ENCODE data around the gene CERS6.

Gene CERS6

DNA sequence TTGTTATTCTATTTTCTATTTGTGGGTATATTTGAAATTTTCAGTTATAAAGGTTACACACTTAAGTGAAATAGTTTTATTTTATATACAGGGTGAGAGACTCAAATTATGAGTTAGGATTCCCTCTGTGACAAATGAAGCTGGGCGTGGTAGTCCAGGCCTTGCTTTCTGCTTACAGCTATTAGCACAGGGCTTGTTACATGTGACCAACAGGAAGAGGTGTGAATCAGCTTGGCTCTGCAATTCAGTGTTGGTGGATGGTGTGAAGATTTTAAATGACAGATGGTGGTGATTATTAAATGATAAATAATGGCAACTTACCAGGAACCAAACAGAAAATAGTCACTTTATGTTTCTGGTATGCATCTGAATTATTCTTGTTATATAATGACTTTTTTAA, 282.0 kb downstream of the CERS6 start:
- DNase-seq (ENCODE audit: low read depth), result no peak
- no peak overlapping the region for H3K4me3 ChIP-seq (ENCODE audit: control insufficient read depth, low read depth, low read length)
- TF ChIP-seq, protein P1, sequence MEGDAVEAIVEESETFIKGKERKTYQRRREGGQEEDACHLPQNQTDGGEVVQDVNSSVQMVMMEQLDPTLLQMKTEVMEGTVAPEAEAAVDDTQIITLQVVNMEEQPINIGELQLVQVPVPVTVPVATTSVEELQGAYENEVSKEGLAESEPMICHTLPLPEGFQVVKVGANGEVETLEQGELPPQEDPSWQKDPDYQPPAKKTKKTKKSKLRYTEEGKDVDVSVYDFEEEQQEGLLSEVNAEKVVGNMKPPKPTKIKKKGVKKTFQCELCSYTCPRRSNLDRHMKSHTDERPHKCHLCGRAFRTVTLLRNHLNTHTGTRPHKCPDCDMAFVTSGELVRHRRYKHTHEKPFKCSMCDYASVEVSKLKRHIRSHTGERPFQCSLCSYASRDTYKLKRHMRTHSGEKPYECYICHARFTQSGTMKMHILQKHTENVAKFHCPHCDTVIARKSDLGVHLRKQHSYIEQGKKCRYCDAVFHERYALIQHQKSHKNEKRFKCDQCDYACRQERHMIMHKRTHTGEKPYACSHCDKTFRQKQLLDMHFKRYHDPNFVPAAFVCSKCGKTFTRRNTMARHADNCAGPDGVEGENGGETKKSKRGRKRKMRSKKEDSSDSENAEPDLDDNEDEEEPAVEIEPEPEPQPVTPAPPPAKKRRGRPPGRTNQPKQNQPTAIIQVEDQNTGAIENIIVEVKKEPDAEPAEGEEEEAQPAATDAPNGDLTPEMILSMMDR (IDR thresholded peaks at IDR 0.05; ENCODE audit: control insufficient read depth, insufficient read depth, low read depth, low read length, missing control alignments), result no peak

DNA sequence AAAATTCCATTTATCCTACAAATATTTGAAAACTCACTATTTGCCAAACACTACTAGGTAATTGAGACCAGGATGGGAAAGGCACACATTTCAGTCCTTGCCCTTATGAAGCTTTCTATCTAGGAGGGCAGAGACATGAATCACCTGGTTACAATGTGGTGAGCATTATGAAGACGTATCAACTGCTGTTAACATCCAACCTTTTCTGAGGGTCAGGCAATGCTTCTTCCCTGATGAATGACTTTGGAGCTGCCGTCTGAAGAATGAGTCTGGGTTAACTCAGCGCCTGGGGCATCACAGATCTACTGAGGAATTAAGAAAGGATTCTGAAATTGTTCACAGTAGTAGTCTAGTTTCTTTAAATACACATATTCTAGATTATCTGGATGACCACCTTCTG, 284.3 kb downstream of the CERS6 start:
- no peak for DNase-seq (ENCODE audit: low read depth)
- no peak overlapping the region for H3K4me3 ChIP-seq (ENCODE audit: control insufficient read depth, low read depth, low read length)
- TF ChIP-seq, protein P1 (IDR thresholded peaks at IDR 0.05; ENCODE audit: control insufficient read depth, insufficient read depth, low read depth, low read length, missing control alignments), result no peak

DNA sequence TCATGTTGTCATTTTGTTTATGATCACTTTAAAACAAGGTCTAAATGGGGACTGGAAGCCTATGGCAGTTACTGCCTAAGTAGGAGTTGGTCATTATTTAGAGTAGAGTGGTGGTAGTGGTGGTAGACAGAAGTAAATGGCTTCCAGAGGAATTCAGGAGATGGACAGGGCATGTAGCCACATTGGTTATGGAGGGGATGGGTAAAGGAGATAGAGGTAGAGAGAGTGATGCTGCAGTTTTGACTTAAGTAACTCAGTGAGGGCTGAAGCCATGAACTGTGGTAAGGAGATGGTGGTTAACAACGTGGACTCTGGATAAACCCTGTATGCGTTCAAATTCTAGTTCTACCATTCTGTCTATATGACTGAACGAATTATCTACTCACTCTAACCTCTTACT, 284.7 kb downstream of the CERS6 start:
- TF ChIP-seq, protein P1 (IDR thresholded peaks at IDR 0.05; ENCODE audit: control insufficient read depth, insufficient read depth, low read depth, low read length, missing control alignments), result no peak
- H3K4me3 ChIP-seq (ENCODE audit: control insufficient read depth, low read depth, low read length), result no peak overlapping the region
- DNase-seq (ENCODE audit: low read depth), result no peak

DNA sequence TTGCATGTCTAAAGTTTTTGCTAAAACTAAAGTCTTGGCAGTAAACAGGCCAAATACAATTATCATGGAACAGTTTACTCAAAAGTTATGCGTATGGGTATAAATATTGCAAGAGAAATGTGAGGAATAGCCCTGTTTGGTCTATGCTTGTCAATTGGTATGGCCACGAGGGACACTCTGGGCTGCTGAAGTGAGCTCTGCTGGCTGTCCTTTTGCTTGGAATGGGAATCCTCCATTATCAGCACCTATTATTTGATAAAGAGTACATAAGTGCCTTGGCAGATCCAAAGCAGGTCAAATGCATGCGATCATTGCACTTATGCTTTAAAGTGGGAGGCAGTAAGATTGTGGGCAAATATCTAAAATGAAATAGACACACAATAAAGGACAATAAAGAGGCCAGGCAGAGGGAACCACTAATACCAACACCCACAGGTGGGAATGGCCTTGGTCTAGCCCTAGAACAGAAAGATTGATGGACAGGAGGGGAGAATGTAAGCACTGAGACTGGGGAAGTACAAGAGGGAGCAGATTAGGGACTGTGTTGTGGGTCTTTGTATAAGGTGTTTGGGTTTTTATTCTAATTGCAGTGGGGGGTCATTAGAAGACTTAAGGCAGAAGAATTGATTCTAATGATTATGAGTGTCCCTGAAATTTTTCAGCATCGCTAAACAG, 286.3 kb downstream of the CERS6 start:
- TF ChIP-seq, protein P1 (IDR thresholded peaks at IDR 0.05; ENCODE audit: control insufficient read depth, insufficient read depth, low read depth, low read length, missing control alignments), result no peak
- DNase-seq (ENCODE audit: low read depth), result no peak

DNA sequence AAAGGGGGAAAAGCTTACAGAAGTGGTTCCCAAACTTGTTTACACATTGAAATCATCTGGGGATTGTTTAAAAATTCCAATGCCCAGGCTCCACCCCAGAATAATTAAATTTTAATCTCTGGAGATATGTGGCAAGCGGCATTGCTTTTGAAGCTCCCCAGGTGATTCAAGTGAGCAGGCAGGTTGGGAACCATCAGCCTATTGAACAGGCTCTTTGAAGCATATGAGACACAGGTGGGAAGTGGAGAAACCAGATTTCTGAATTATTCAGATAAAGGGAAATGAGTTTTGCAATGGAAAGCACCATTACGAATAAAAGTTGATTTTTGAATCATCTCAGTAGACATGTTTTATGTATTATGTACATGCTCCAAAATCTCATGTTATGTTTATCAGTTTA, 288.8 kb downstream of the CERS6 start:
- DNase-seq (ENCODE audit: low read depth), result no peak
- H3K4me3 ChIP-seq (ENCODE audit: control insufficient read depth, low read depth, low read length), result no peak overlapping the region
- TF ChIP-seq, protein P1 (IDR thresholded peaks at IDR 0.05; ENCODE audit: control insufficient read depth, insufficient read depth, low read depth, low read length, missing control alignments), result no peak

More for the DNA sequence above, 286.3 kb downstream of the CERS6 start:
- no peak overlapping the region for H3K4me3 ChIP-seq (ENCODE audit: control insufficient read depth, low read depth, low read length)

DNA sequence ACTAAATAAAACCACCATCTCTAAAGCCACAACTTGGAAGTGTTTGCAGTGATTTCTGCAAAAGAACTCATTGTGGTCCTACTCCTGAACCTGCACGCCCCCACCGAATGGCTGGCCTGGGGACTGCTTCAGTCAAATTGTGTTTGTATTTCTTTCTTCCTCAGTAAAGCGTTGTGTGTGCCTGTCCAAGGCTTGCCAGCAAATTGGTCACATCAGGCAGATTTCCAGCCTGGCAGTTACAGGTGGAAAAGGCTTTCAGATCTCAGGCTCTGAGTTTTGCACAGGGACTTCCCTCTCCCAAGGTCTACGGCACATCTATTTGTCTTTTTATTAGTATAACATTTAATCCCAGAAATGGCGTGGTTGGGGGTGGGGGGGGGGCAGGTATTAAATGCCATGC, 292.4 kb downstream of the CERS6 start:
- no peak overlapping the region for H3K4me3 ChIP-seq (ENCODE audit: control insufficient read depth, low read depth, low read length)
- TF ChIP-seq, protein P1 (IDR thresholded peaks at IDR 0.05; ENCODE audit: control insufficient read depth, insufficient read depth, low read depth, low read length, missing control alignments), result no peak
- DNase-seq (ENCODE audit: low read depth), result no peak
